Endodermal cell (in vitro differentiated cells): Measurements from ENCODE around the gene IL15. TPM values are rescaled to one million over a fixed set of nuclear protein-coding genes. Genes with fewer than 3 reads are reported as not detected.
A peak's percentile ranks its signal among the peaks of the same experiment; 100 is the strongest.

Source experiments
- DNase-seq: peaks from one replicate; pipeline ENCODE4 v3.0.0-alpha.2; 2017
- H3K27ac ChIP-seq: 2 replicates; pipeline ENCODE4 v1.5.1; 2013; ENCODE audit warnings: mild to moderate bottlenecking, low read depth, low read length, moderate library complexity
- H3K27me3 ChIP-seq: 2 replicates; pipeline ENCODE4 v1.6.1; 2013; ENCODE audit warnings: mild to moderate bottlenecking, low read length, moderate library complexity; ENCODE audit not compliant: insufficient read depth, control insufficient read depth, poor library complexity, severe bottlenecking
- H3K36me3 ChIP-seq: 2 replicates; pipeline ENCODE4 v1.7.0; 2013; ENCODE audit warnings: mild to moderate bottlenecking, low read length, moderate library complexity; ENCODE audit not compliant: control insufficient read depth, insufficient read depth
- H3K4me1 ChIP-seq: one replicate; pipeline ENCODE4 v1.7.0; 2013; ENCODE audit warnings: low read length; ENCODE audit not compliant: control insufficient read depth, insufficient read depth
- H3K4me3 ChIP-seq: 2 replicates; pipeline ENCODE4 v1.5.1; 2013; ENCODE audit warnings: mild to moderate bottlenecking, low read length, moderate library complexity
- H3K9ac ChIP-seq: 2 replicates; pipeline ENCODE4 v1.6.1; 2013; ENCODE audit warnings: mild to moderate bottlenecking, low read length, moderate library complexity; ENCODE audit not compliant: poor library complexity, severe bottlenecking; ENCODE audit errors: extremely low read depth
- H3K9me3 ChIP-seq: 2 replicates; pipeline ENCODE4 v1.6.1; 2013; ENCODE audit warnings: mild to moderate bottlenecking, low read length, moderate library complexity; ENCODE audit not compliant: control insufficient read depth
- H3K27ac Mint-ChIP-seq: 2 replicates; pipeline ENCODE4 v1.8.0; 2020; ENCODE audit warnings: mixed read lengths
- H3K27me3 Mint-ChIP-seq: 2 replicates; pipeline ENCODE4 v1.8.0; 2021; ENCODE audit warnings: mild to moderate bottlenecking, mixed read lengths; ENCODE audit not compliant: insufficient read depth
- H3K36me3 Mint-ChIP-seq: 2 replicates; pipeline ENCODE4 v1.8.0; 2020; ENCODE audit warnings: low read depth, mixed read lengths
- H3K4me1 Mint-ChIP-seq: 2 replicates; pipeline ENCODE4 v1.8.0; 2020; ENCODE audit warnings: mixed read lengths
- H3K4me3 Mint-ChIP-seq: 2 replicates; pipeline ENCODE4 v1.8.0; 2020; ENCODE audit warnings: mild to moderate bottlenecking, moderate library complexity, mixed read lengths
- H3K9me3 Mint-ChIP-seq: 2 replicates; pipeline ENCODE4 v1.8.0; 2020; ENCODE audit warnings: mild to moderate bottlenecking, mixed read lengths
- WGBS, 2 experiments: methylation state at CpG; one replicate each; pipeline versions ENCODE4 v1.1.5 to v1.1.7; 2013; ENCODE audit warnings: missing lambda C conversion rate in 2 of 2, mixed read lengths in 1 of 2; ENCODE audit not compliant: insufficient coverage in 1 of 2, insufficient read length in 1 of 2; 5-methylcytosine and 5-hydroxymethylcytosine counted together
- total RNA-seq, 2 donors: library from RNA; stranded (reverse); fragmentation: NEBNext Ultra II Directional in 1 of 2; extraction: Animal tissue kit (Norgen Biotek cat#: 25700) in 1 of 2; gene quantifications; 2 replicates in 1 of 2; 3 replicates in 1 of 2; pipeline ENCODE4 v1.2.1, GENCODE V29; 2021
- TF ChIP-seq, protein P1 (sequence below): fragments of 200-600 bp; sonication (generic); conservative IDR thresholded peaks from 2 replicates; pipeline ENCODE4 v1.5.0; 2021; ENCODE audit warnings: antibody characterized with exemption, mild to moderate bottlenecking

The IL15 gene
- total RNA-seq, 2 donors from 2014 or later = 0.42 TPM

- Histone ChIP-seq H3K36me3 (no peaks in the 10 kb centered on the region), H3K4me3 (no peak overlapping the region), H3K9me3 (no peaks in the 10 kb centered on the region), H3K27me3 (peaks cover 6% of the 10 kb centered on the region), H3K4me1 (no peaks in the 10 kb centered on the region), H3K9ac (no peak overlapping the region), H3K27ac (no peak overlapping the region)
- no peak for DNase-seq
- H3K27ac Mint-ChIP-seq = no peak overlapping the region
- peaks cover 4% of the 10 kb centered on the region for H3K4me1 Mint-ChIP-seq
- H3K27me3 Mint-ChIP-seq = no peaks in the 10 kb centered on the region
- TF ChIP-seq, protein P1, sequence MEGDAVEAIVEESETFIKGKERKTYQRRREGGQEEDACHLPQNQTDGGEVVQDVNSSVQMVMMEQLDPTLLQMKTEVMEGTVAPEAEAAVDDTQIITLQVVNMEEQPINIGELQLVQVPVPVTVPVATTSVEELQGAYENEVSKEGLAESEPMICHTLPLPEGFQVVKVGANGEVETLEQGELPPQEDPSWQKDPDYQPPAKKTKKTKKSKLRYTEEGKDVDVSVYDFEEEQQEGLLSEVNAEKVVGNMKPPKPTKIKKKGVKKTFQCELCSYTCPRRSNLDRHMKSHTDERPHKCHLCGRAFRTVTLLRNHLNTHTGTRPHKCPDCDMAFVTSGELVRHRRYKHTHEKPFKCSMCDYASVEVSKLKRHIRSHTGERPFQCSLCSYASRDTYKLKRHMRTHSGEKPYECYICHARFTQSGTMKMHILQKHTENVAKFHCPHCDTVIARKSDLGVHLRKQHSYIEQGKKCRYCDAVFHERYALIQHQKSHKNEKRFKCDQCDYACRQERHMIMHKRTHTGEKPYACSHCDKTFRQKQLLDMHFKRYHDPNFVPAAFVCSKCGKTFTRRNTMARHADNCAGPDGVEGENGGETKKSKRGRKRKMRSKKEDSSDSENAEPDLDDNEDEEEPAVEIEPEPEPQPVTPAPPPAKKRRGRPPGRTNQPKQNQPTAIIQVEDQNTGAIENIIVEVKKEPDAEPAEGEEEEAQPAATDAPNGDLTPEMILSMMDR = no peak
- H3K36me3 Mint-ChIP-seq = no peaks in the 10 kb centered on the region
- WGBS, 2 experiments = 88% methylated on average over 1 of the region's 1 CpG; no CpG with 5 or more reads in 1 of the 2 experiments
- no peak overlapping the region for H3K4me3 Mint-ChIP-seq
- no peaks in the 10 kb centered on the region for H3K9me3 Mint-ChIP-seq
These were observed 33.1 kb downstream of the IL15 start for GRCh38 chr4:141669501-141669900.

DNA sequence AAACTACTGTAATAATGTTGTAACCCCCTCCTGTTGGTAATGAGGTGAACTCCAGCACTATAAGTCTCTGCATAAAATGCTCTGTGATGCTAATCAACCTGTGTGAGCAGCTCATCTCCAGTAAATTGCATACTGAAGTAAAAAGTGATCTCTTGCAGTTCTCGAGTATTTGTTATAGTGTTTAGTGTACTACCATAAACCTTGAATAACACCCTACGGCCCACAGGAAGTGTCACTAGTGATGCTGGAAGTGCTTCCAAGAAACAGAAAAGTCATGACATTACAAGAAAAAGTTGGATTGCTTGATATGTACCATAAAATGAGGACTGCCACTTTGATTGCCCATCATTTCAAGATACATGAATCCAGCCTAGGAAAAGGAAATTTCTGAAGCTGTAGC, 39.0 kb downstream of the IL15 start:
- H3K27ac ChIP-seq = no peak overlapping the region
- Mint-ChIP-seq H3K4me3 (no peak overlapping the region), H3K27me3 (no peaks in the 10 kb centered on the region), H3K9me3 (no peaks in the 10 kb centered on the region), H3K4me1 (no peaks in the 10 kb centered on the region), H3K36me3 (no peaks in the 10 kb centered on the region), H3K27ac (no peak overlapping the region)
- no peak overlapping the region for H3K9ac ChIP-seq
- H3K27me3 ChIP-seq = peaks cover 6% of the 10 kb centered on the region
- H3K4me3 ChIP-seq = no peak overlapping the region
- TF ChIP-seq, protein P1 = peak; percentile 30
- no peaks in the 10 kb centered on the region for H3K9me3 ChIP-seq
- no peak for DNase-seq
- no peaks in the 10 kb centered on the region for H3K36me3 ChIP-seq
- WGBS, 2 experiments = 97% methylated on average over 2 of the region's 2 CpGs; no CpG with 5 or more reads in 1 of the 2 experiments
- H3K4me1 ChIP-seq = no peaks in the 10 kb centered on the region

- no peaks in the 10 kb centered on the region for H3K4me1 ChIP-seq
- peaks cover under 1% of the 10 kb centered on the region for H3K27me3 ChIP-seq
- Mint-ChIP-seq H3K4me3 (no peak overlapping the region), H3K27me3 (no peaks in the 10 kb centered on the region), H3K4me1 (no peaks in the 10 kb centered on the region), H3K27ac (no peak overlapping the region), H3K9me3 (no peaks in the 10 kb centered on the region), H3K36me3 (no peaks in the 10 kb centered on the region)
- H3K36me3 ChIP-seq = no peaks in the 10 kb centered on the region
- no peak overlapping the region for H3K27ac ChIP-seq
- no peak for DNase-seq
- no peak overlapping the region for H3K4me3 ChIP-seq
- TF ChIP-seq, protein P1 = no peak
- WGBS, 2 experiments = 75 to 86% methylated on average over 3 of the region's 3 CpGs
- H3K9me3 ChIP-seq = no peaks in the 10 kb centered on the region
- no peak overlapping the region for H3K9ac ChIP-seq
These were observed 39.8 kb downstream of the IL15 start for GRCh38 chr4:141676087-141676670.
